GM12864 (cell line): Measurements from ENCODE around the gene CSN3.
"Not testable (repeated sequence)": the region's sequence is repeated elsewhere in the genome, so short reads cannot be mapped to it uniquely, and the experiment has no call there.

ENCODE experiments used
- DNase-seq: peaks from one replicate; pipeline ENCODE4 v3.0.0-alpha.2; 2011; ENCODE audit warnings: low read depth
- H3K4me3 ChIP-seq: 2 replicates; pipeline ENCODE4 v1.5.1; 2011; ENCODE audit warnings: mild to moderate bottlenecking, low read depth, low read length, control low read depth
- CTCF ChIP-seq: IDR thresholded peaks from 2 replicates; pipeline ENCODE4 v1.5.1; 2011; ENCODE audit warnings: low read depth, mild to moderate bottlenecking, moderate library complexity, low read length, control low read depth, inconsistent platforms; ENCODE audit errors: missing control alignments

Gene CSN3

GRCh38 chr4:70242297-70242696, at the start of gene CSN3:
Gene CSN3 (plus strand): TSS chr4:70242597. CDS start chr4:70244820, 2,223 bp downstream.
- not testable (repeated sequence) for H3K4me3 ChIP-seq, DNase-seq

GRCh38 chr4:70192895-70193294, 49.5 kb upstream of the CSN3 start:
- no peak for DNase-seq
- no peak for TF ChIP-seq CTCF
- no peak overlapping the region for H3K4me3 ChIP-seq

- no peak for DNase-seq
- no peak for TF ChIP-seq CTCF
- no peak within 1 kb of the TSS for H3K4me3 ChIP-seq
Observed at GRCh38 chr4:70195425-70195824, 47.0 kb upstream of the CSN3 start, which contains the start of gene ODAM. Gene ODAM (plus strand): TSS chr4:70195725. CDS start chr4:70196544, 819 bp downstream.

GRCh38 chr4:70196857-70197256, 45.5 kb upstream of the CSN3 start:
- no peak for TF ChIP-seq CTCF
- no peak for DNase-seq
- H3K4me3 ChIP-seq, result no peak overlapping the region

- H3K4me3 ChIP-seq, result no peak overlapping the region
- no peak for DNase-seq
- TF ChIP-seq CTCF, result no peak
Observed at GRCh38 chr4:70197842-70198241, 44.6 kb upstream of the CSN3 start.

- TF ChIP-seq CTCF, result no peak
Observed at GRCh38 chr4:70203601-70204000, 38.8 kb upstream of the CSN3 start.

GRCh38 chr4:70212752-70213151, 29.6 kb upstream of the CSN3 start:
- H3K4me3 ChIP-seq, result not testable (repeated sequence)

More at GRCh38 chr4:70203601-70204000, 38.8 kb upstream of the CSN3 start:
- no peak overlapping the region for H3K4me3 ChIP-seq
- DNase-seq, result no peak

GRCh38 chr4:70216109-70216508, 26.3 kb upstream of the CSN3 start:
- H3K4me3 ChIP-seq, DNase-seq: not testable (repeated sequence)

More at GRCh38 chr4:70212752-70213151, 29.6 kb upstream of the CSN3 start:
- not testable (repeated sequence) for DNase-seq

GRCh38 chr4:70216550-70216949, 25.8 kb upstream of the CSN3 start:
- H3K4me3 ChIP-seq, DNase-seq: not testable (repeated sequence)

GRCh38 chr4:70221389-70221788, 21.0 kb upstream of the CSN3 start:
- not testable (repeated sequence) for DNase-seq, H3K4me3 ChIP-seq

GRCh38 chr4:70221818-70222217, 20.6 kb upstream of the CSN3 start:
- not testable (repeated sequence) for DNase-seq, H3K4me3 ChIP-seq
